Choroid plexus epithelial cell (primary cell): ENCODE results near the gene GRK4.
"Not testable (repeated sequence)": the region's sequence is repeated elsewhere in the genome, so short reads cannot be mapped to it uniquely, and the experiment has no call there.

Source experiments
- DNase-seq: peaks from one replicate; pipeline ENCODE4 v3.0.0-alpha.2; 2010; ENCODE audit warnings: low read depth
- H3K4me3 ChIP-seq: 2 replicates; pipeline ENCODE4 v1.5.1; 2011; ENCODE audit warnings: low read depth, mild to moderate bottlenecking, control low read depth, low read length, moderate library complexity
- CTCF ChIP-seq: conservative IDR thresholded peaks from 2 replicates; pipeline ENCODE4 v1.5.1; 2011; ENCODE audit warnings: low read depth, mild to moderate bottlenecking, control low read depth, inconsistent platforms, low read length, moderate library complexity

GRK4 gene

GRCh38 chr4:2935762-2936743 is 27.3 kb upstream of the GRK4 start:
- peak overlapping the region; percentile 89 for H3K4me3 ChIP-seq
- peak; percentile 58 for DNase-seq
- TF ChIP-seq CTCF = no peak

GRCh38 chr4:2936773-2937145 is 26.6 kb upstream of the GRK4 start:
- H3K4me3 ChIP-seq = no peak overlapping the region
- TF ChIP-seq CTCF = no peak
- DNase-seq = peak; percentile 71

- H3K4me3 ChIP-seq = no peak overlapping the region
- peak; percentile 68 for DNase-seq
- no peak for TF ChIP-seq CTCF
Measured at GRCh38 chr4:2937146-2937857, 26.1 kb upstream of the GRK4 start.

- TF ChIP-seq CTCF = no peak
- DNase-seq = no peak
- H3K4me3 ChIP-seq = no peak overlapping the region
Measured at GRCh38 chr4:2937986-2938385, 25.4 kb upstream of the GRK4 start.

GRCh38 chr4:2938411-2938810 is 25.0 kb upstream of the GRK4 start:
- not testable (repeated sequence) for H3K4me3 ChIP-seq, DNase-seq

- H3K4me3 ChIP-seq = no peak overlapping the region
- no peak for TF ChIP-seq CTCF
- DNase-seq = no peak
Measured at GRCh38 chr4:2938906-2939305, 24.5 kb upstream of the GRK4 start.

GRCh38 chr4:2939383-2940243 is 23.8 kb upstream of the GRK4 start:
- H3K4me3 ChIP-seq = no peak overlapping the region
- no peak for TF ChIP-seq CTCF
- DNase-seq = no peak
